Measurements from ENCODE around the gene SBK1.
"Not testable (repeated sequence)": the region's sequence is repeated elsewhere in the genome, so short reads cannot be mapped to it uniquely, and the experiment has no call there.

DNA sequence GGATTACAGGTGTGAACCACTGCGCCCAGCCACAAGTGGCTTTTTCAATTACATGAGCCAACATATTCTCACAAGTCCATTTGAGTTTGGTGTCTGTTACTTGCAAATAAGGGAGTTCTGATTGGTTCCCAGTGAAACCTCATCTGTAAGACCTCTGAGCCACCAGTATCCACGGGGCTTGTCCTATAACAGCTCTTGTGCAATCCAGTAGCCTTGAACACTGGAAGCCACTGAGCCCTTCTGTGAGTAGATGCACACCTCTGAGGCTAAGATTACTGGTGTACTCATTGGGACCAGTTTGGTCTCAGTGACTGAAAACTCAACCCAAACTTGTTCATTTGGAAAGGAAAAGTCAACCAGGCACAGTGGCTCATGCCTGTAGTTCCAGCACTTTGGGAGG is 38.7 kb downstream of the SBK1 start:
- not testable (repeated sequence) for TF ChIP-seq POLR2A, CTCF (IDR thresholded peaks at IDR 0.05)

All from esophagus squamous epithelium (tissue), 4 donors.